ENCODE measurements around the gene CCDC74B. TPM values are rescaled to one million over a fixed set of nuclear protein-coding genes. Genes with fewer than 3 reads are reported as not detected.
"Not testable (repeated sequence)": the region's sequence is repeated elsewhere in the genome, so short reads cannot be mapped to it uniquely, and the experiment has no call there.

Gene CCDC74B
- total and polyA plus RNA-seq, 10 donors, result 0.27 to 2.5 (median 0.59) TPM; not detected in 2

GRCh38 chr2:130135692-130136541, 9.0 kb downstream of the CCDC74B start:
- Histone ChIP-seq H3K9me3 (no peaks in the 10 kb centered on the region), H3K4me3 (no peak overlapping the region), H3K27ac (no peak overlapping the region), H3K4me1 (no peaks in the 10 kb centered on the region), H3K36me3 (no peaks in the 10 kb centered on the region), H3K27me3 (replicated peaks in 1 of 7) (no peaks in the 10 kb centered on the region)
- intact Hi-C loops (cut with DNase I; ENCODE audit: low total_unique reads), result no loop called here
- DNase-seq, result no peak
- no peak for TF ChIP-seq POLR2A (IDR thresholded peaks at IDR 0.05)
- no peak for TF ChIP-seq CTCF (IDR thresholded peaks at IDR 0.05 in 8 of 11, conservative IDR thresholded peaks at IDR 0.05 in 3 of 11)
- no peak for TF ChIP-seq POLR2AphosphoS5 (IDR thresholded peaks at IDR 0.05)
- 86 to 94% (median 92%) methylated on average over 8 to 15 of the region's 15 CpGs for WGBS, 5 donors

GRCh38 chr2:130129120-130129829, 15.6 kb downstream of the CCDC74B start, which contains the start of gene POTEF:
TSS of gene POTEF (minus strand) at chr2:130129222. CDS start at chr2:130120515, 8,707 bp downstream.
- H3K36me3 ChIP-seq; H3K9me3 ChIP-seq; H3K27me3 ChIP-seq (replicated peaks in 1 of 7); H3K4me1 ChIP-seq; H3K4me3 ChIP-seq; DNase-seq; H3K27ac ChIP-seq; intact Hi-C loops (cut with DNase I; ENCODE audit: low total_unique reads): not testable (repeated sequence)
- WGBS, 5 donors, result 87 to 93% (median 90%) methylated on average over 16 to 25 of the region's 29 CpGs

GRCh38 chr2:130128464-130128863, 16.4 kb downstream of the CCDC74B start:
- H3K4me1 ChIP-seq, DNase-seq: not testable (repeated sequence)

GRCh38 chr2:130127726-130128125, 17.2 kb downstream of the CCDC74B start:
- WGBS, 5 donors, result 63 to 100% methylated on average over 1 of the region's 9 CpGs; no CpG with 5 or more reads in 3 of the 5 donors
- H3K4me1 ChIP-seq; H3K36me3 ChIP-seq; H3K27me3 ChIP-seq (replicated peaks in 1 of 7); H3K27ac ChIP-seq; DNase-seq; H3K4me3 ChIP-seq; intact Hi-C loops (cut with DNase I; ENCODE audit: low total_unique reads); H3K9me3 ChIP-seq: not testable (repeated sequence)

More at GRCh38 chr2:130128464-130128863, 16.4 kb downstream of the CCDC74B start:
- H3K4me3 ChIP-seq; H3K36me3 ChIP-seq; H3K27ac ChIP-seq; intact Hi-C loops (cut with DNase I; ENCODE audit: low total_unique reads); H3K9me3 ChIP-seq; H3K27me3 ChIP-seq (replicated peaks in 1 of 7): not testable (repeated sequence)
- WGBS, 5 donors, result 82 to 100% (median 89%) methylated on average over 1 to 14 of the region's 14 CpGs

GRCh38 chr2:130120924-130121323, 24.0 kb downstream of the CCDC74B start:
- H3K36me3 ChIP-seq; intact Hi-C loops (cut with DNase I; ENCODE audit: low total_unique reads); H3K27ac ChIP-seq; H3K4me1 ChIP-seq; H3K27me3 ChIP-seq (replicated peaks in 1 of 7); H3K9me3 ChIP-seq; H3K4me3 ChIP-seq; DNase-seq: not testable (repeated sequence)
- 92 to 97% (median 94%) methylated on average over 25 to 38 of the region's 45 CpGs for WGBS, 5 donors
